Endothelial cell of hepatic sinusoid (primary cell): ENCODE data around the gene FNIP1.
"Not testable (repeated sequence)": the region's sequence is repeated elsewhere in the genome, so short reads cannot be mapped to it uniquely, and the experiment has no call there.

Source experiments
- in situ Hi-C: cut with HindIII; loops from 2 replicates; pipeline ENCODE4 v1.10.0; 2017; ENCODE audit warnings: low sequenced_read_pairs

Gene FNIP1

DNA sequence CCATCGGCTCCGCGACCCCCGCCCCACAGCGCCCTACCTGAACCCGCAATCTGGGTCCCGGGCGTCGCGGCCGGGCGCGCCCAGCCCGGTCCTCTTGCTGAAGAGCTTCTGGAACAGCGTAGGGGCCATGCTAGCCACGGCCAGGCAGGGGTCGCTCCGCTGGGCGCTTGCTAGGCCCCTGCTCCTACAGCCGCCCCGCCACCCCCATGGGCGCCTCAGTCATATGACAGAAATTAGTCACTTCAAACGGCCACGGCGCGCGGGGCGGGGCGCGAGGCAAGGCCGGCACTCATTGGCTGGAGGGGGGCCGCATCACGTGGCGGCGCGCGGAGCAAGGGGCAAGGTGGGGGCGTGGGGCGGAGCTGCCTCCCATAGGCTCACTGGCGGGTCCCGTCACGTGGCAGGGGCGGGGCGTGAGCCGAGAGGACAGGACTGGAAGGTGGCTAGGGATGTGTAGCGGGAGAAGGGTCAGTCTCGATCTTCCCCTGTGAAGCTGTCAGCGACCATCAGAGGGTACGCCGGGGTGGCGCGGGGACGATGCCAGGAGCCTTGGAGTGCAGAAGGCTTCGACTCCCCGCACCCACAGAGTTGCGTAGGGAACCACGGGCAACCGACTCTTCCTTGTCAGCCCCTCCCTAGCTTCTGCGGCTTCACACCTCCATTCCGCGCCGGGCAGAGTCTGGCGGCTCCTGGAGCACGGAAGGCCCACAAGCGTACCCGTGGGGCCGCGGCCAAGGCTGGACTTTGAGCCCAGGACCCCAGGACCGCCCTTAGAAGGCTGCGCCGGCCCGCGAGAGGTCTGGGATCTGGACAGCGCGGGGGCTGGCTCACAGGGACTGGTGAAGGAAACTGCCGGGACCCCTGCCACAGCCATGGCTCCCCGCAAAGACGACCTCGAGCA is at the start of gene FNIP1:
TSS of gene FNIP1 (minus strand) at position 225 of the 901 bp plus-strand sequence. CDS start at position 129, 96 bp downstream.
- in situ Hi-C loops: no loop called here

DNA sequence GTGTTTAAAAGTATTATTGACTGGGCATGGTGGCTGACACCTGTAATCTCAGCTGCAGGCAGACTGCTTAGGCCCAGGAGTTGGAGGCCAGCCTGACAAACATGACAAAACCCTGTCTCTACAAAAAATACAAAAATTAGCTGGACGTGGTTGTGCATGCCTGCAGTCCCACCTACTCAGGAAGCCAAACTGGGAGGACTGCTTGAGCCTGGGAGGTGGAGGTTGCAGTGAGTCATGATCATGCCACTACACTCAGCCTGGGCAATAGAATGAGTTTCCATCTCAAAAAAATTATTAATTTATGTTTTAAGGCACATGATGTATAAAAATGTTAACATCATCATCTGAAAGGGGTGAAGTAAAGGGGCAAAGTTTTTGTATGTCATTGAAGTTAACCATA is 49.7 kb upstream of the FNIP1 start:
- in situ Hi-C loops: no loop called here

DNA sequence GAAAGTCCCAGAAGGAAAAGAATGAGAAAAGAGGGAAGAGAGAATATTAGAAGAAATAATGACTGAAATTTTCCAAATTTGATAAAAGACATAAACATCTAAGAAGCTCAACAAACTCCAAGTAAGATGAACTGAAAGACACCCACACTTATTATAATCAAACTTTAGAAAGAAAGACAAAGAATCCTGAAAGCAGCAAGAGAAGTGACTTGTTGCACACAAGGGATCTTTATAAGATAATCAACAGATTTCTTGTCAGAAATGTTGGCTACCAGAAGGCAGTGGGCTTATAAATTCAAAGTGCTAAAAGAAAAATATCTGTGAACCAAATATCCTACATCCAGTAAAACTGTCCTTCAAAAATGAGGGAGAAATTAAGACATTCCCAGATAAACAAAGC is 49.0 kb upstream of the FNIP1 start:
- in situ Hi-C loops: no loop called here

- in situ Hi-C loops: not testable (repeated sequence)
Measured at GRCh38 chr5:131842971-131843370, 46.2 kb upstream of the FNIP1 start.

GRCh38 chr5:131832702-131833101 is 35.9 kb upstream of the FNIP1 start:
- in situ Hi-C loops: not testable (repeated sequence)

GRCh38 chr5:131825404-131826013 is 28.7 kb upstream of the FNIP1 start:
- in situ Hi-C loops: no loop called here

DNA sequence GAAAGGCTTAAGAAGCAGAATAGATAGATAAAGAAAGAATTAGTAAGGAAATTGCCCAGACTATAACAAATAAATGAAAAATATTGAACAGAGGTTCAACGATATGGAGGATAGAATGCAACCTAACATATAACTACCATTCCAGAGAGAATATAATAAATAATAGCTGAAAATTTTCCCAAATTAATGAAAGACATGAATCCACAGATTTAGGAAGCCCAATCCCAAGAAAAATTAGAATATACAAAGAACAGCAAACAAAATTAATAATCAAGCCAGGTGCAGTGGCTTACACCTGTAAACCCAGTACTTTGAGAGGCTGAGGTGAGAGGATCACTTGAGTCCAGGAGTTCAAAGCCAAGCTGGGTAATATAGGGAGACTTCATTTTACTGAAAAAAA is 27.8 kb upstream of the FNIP1 start:
- in situ Hi-C loops: no loop called here

DNA sequence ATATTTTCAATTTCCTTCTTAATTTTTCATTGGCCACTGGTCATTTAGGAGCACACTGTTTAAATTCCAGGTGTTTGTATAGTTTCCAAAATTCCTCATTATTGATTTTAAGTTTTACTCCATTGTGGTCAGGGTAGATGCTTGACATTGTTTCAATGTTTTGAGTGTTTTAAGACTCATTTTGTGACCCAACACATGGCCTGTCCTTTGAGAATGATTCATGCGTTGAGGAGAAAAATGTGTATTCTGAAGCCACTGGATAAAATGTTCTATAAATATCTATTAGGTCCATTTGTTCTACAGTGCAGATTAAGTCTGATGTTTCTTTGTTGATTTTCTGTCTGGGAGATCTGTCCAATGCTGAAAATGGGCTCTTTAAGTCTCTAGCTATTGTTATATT is 24.4 kb upstream of the FNIP1 start:
- in situ Hi-C loops: no loop called here

DNA sequence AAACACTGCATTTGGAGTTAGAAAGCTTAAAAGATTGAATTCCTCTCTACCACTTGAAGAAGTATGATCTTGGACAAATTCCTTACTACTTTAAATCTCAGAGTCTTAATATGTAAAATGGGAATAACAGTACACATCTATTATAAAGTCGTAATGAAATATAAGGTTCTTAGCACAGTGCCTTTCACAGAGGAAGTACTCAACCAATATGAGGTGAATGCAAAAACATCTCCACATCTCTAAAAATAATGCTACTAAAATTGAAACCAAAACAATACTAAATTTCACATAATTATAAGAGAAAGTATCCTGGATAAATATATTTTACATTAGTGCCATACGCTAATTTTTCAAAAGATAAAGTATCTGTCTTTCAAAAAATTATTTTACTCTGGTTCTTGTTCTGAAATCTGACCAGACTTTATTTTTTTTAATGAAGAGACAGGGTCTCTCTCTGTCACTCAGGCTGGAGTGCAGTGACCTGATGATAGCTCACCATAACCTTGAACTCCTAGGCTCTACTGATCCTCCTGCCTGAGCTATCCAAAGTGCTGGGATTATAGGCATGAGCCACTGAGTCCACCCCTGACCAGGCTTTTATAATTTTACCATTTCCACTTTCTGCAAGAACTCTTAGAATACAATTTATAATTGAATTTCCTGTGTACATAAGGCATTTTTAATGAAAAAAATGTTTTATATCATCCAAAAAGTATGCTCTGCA is 21.3 kb upstream of the FNIP1 start:
- in situ Hi-C loops: no loop called here

- in situ Hi-C loops: no loop called here
Measured at GRCh38 chr5:131814990-131815389, 18.2 kb upstream of the FNIP1 start.

GRCh38 chr5:131812371-131813160 is 15.7 kb upstream of the FNIP1 start:
- in situ Hi-C loops: no loop called here

DNA sequence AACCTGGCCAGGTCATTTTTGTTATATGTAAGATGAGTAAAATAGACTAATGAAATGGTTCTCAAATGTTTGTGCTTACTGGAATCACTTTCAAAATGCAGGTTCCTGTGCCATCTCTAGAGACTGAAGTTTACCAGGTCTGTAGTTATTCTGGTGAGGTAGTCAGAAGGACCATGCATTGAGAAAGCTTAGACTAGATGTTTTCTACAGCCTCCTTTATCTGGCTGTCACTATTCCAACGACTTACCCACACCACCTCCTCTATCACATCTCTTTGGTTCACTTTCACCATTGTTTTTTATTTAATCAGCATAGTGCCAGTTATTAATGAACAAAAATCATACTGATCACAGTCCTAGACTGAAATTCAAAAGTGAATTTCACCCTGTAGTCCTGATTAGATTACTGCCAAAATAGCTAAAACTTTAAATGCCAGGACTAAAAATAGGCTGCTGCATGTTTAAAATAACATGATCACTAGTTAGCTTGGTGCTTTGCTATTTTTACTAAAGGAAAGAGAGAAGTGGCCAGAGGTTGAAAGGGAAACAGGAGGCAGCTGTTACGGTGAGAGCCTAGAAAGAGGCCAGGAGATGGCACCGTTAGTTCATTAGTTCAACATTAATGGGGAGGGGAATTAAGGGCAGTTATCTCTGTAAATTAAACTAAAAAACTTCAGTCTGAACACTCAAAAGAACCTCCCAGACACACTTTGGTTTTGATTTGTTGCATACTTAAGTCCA is 13.9 kb upstream of the FNIP1 start:
- in situ Hi-C loops: no loop called here

- in situ Hi-C loops: no loop called here
Measured at GRCh38 chr5:131795879-131796792, 681 bp downstream of the FNIP1 start.

GRCh38 chr5:131795228-131795627 is 1.6 kb downstream of the FNIP1 start:
- in situ Hi-C loops: no loop called here

DNA sequence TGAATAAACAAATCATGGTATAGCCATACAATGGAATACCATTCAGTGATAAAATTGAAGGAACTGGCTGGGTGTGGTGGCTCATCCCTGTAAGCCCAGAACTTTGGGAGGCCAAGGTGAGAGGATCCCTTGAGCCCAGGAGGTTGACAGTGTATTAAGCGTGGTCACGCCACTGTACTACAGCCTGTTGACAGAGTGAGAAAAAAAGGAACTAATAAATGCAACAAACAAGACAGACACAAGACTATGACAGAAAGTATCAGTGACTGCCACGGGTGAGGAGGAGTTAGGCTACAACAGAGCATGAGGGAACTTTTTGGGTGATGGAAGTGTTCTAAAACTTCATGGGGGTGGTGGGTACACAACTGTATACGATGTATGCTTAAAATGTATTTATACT is 2.2 kb downstream of the FNIP1 start:
- in situ Hi-C loops: no loop called here

GRCh38 chr5:131792896-131793295 is 3.9 kb downstream of the FNIP1 start:
- in situ Hi-C loops: no loop called here

- in situ Hi-C loops: no loop called here
Measured at GRCh38 chr5:131791866-131792265, 5.0 kb downstream of the FNIP1 start.

DNA sequence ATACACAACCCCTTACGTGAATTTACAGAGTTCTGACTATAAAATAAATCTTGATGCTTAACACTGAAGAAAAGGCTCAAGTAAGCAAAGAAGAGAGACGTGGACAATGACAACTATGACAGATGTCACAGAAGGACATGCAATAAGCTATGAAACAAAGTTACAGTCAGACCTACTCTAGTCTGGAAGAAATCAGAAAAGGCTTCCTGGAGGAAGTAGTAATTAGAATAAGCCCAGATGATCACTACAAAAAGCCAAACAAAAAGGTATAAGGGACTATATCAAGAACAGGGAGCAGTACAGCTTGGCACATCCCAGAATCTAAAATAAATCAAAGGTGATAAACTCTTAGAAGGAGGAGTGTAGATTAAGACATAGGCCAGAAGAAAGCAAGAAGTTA is 6.3 kb downstream of the FNIP1 start:
- in situ Hi-C loops: no loop called here

- in situ Hi-C loops: no loop called here
Measured at GRCh38 chr5:131789765-131790164, 7.1 kb downstream of the FNIP1 start.
